Ovary (tissue), 3 donors: ENCODE results near the gene CLDN2.

Experiments used
- EP300 ChIP-seq: sonication (generic); formaldehyde crosslinking; IDR thresholded peaks from one replicate; pipeline ENCODE4 v1.6.1; 2017; ENCODE audit warnings: antibody characterized with exemption
- POLR2A ChIP-seq: fragments of 450-650 bp; IDR thresholded peaks from one replicate; pipeline ENCODE4 v1.6.1; 2017; ENCODE audit warnings: antibody characterized with exemption, mild to moderate bottlenecking, moderate library complexity
- TF ChIP-seq, protein P1 (sequence below), 3 donors: fragments of 450-650 bp in 2 of 3; fragments of 200-600 bp in 1 of 3; IDR thresholded peaks; one replicate each; pipeline versions ENCODE4 v1.5.1 to v1.8.0; 2016 to 2022; ENCODE audit warnings: antibody characterized with exemption in 3 of 3, mild to moderate bottlenecking in 1 of 3
- donor health status: DM: no; HTN: no; CAD: no.

DNA sequence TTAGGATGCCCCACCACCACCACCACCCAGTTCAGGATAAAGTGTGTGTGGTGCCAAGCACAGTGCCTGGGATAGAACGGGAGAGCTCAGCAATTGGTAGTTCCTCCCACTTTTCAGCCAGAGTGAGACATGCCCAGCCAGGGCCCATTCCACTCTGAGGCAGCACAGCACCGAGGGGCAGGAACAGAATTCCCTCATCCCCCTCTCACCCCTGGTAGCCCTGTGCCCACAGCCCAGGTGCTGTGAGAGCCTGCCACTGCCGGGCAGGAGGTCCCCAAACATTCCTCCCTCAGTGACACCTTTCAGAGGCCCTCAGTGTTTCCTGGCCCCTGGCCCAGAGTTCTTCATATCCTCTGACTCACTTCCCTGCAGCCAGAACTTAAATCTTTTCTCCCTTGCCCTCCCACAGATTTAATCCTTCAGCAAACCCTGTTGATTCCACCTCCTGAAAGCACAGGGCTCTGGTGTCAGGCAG lies 25.2 kb upstream of the CLDN2 start:
- TF ChIP-seq POLR2A (no peak), EP300 (no peak)
- TF ChIP-seq, protein P1, sequence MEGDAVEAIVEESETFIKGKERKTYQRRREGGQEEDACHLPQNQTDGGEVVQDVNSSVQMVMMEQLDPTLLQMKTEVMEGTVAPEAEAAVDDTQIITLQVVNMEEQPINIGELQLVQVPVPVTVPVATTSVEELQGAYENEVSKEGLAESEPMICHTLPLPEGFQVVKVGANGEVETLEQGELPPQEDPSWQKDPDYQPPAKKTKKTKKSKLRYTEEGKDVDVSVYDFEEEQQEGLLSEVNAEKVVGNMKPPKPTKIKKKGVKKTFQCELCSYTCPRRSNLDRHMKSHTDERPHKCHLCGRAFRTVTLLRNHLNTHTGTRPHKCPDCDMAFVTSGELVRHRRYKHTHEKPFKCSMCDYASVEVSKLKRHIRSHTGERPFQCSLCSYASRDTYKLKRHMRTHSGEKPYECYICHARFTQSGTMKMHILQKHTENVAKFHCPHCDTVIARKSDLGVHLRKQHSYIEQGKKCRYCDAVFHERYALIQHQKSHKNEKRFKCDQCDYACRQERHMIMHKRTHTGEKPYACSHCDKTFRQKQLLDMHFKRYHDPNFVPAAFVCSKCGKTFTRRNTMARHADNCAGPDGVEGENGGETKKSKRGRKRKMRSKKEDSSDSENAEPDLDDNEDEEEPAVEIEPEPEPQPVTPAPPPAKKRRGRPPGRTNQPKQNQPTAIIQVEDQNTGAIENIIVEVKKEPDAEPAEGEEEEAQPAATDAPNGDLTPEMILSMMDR (IDR thresholded peaks at IDR 0.05), result no peak
